ENCODE data around the gene TMEM151A.

TMEM151A gene

DNA sequence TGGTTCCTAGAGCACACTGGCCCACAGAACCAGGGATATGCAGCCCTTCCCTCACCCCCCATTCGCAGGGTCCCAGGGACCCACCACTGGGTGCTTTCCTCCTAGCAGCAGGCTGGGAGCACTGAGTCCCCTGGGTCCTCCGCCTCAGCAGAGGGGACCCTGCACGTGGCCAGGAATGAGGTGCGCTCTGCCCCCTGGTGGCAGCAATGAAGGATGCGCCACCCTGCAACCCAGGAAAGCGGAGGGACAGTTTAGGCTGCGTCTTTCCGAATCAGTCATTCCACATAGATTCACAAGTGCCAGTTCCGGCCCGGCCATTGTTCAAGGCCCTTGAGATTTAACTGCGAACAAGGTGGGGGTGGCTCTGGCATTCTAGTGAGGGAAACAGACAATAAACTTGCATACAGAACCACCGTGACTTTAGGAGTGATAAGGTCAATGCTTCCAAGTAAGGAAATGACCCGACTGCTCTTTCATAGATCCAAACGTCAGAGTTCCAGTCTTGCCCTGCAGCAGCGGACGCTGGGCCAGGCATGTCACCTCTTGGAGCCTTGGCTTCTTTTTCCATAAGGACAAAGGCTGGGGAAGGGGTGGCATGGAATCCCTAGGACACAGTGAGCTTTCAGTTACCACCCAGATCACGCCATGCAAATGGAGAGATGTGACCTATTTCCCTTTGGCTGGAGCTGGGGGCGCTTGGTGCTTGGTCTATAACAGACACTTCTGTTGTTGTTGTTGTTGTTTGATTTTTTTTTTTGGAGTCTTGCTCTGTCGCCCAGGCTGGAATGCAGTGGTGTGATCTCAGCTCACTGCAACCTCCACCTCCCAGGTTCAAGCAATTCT lies 36.8 kb downstream of the TMEM151A start:
- TF ChIP-seq, protein P1, sequence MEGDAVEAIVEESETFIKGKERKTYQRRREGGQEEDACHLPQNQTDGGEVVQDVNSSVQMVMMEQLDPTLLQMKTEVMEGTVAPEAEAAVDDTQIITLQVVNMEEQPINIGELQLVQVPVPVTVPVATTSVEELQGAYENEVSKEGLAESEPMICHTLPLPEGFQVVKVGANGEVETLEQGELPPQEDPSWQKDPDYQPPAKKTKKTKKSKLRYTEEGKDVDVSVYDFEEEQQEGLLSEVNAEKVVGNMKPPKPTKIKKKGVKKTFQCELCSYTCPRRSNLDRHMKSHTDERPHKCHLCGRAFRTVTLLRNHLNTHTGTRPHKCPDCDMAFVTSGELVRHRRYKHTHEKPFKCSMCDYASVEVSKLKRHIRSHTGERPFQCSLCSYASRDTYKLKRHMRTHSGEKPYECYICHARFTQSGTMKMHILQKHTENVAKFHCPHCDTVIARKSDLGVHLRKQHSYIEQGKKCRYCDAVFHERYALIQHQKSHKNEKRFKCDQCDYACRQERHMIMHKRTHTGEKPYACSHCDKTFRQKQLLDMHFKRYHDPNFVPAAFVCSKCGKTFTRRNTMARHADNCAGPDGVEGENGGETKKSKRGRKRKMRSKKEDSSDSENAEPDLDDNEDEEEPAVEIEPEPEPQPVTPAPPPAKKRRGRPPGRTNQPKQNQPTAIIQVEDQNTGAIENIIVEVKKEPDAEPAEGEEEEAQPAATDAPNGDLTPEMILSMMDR (IDR thresholded peaks at IDR 0.05; ENCODE audit: insufficient read depth, low read length, missing control alignments), result peak; percentile 91
- ChIA-PET CTCF (interaction anchor here (0.9 to 8.8 kb wide), 7 partner anchors 11 to 44 kb away, joined by 3 to 231 read pairs (median 5); partner anchors contain the start of genes B4GAT1, CD248 and YIF1A), POLR2A (interaction anchor here (0.8 to 1.6 kb wide), 3 partner anchors 11 to 17 kb away, joined by 3 to 8 read pairs (median 3); partner anchors contain the start of gene CD248)
- no peak overlapping the region for H3K4me3 ChIP-seq (ENCODE audit: low read depth, low read length)
- no peak for DNase-seq (ENCODE audit: low read depth, low spot score)

DNA sequence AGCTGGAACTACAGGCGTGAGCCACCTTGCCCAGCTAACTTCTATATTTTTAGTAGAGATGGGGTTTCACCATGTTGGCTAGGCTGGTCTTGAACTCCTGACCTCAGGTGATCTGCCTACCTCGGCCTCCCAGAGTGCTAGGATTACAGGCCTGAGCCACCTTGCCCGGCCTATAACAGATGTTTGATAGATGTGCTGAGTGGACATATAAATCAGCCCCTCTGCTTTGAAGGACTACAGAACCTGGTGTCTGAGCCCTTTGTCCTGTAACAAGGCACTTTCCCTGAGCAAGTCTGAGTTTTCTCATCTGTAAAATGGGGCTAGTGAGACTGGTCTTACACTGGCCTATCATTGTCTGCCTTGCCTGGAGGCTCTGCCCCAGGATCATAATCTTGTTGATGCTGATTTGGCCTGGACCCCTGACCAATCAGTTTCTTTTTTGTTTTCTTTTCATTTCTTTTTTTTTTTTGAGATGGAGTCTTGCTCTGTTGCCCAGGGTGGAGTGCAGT lies 37.5 kb downstream of the TMEM151A start:
- ChIA-PET CTCF (interaction anchor here (0.9 to 8.8 kb wide), 7 partner anchors 12 to 44 kb away, joined by 3 to 231 read pairs (median 5); partner anchors contain the start of genes B4GAT1, CD248 and YIF1A), POLR2A (interaction anchor here (0.8 to 1.6 kb wide), 3 partner anchors 12 to 18 kb away, joined by 3 to 8 read pairs (median 3); partner anchors contain the start of gene CD248)
- DNase-seq (ENCODE audit: low read depth, low spot score), result no peak

DNA sequence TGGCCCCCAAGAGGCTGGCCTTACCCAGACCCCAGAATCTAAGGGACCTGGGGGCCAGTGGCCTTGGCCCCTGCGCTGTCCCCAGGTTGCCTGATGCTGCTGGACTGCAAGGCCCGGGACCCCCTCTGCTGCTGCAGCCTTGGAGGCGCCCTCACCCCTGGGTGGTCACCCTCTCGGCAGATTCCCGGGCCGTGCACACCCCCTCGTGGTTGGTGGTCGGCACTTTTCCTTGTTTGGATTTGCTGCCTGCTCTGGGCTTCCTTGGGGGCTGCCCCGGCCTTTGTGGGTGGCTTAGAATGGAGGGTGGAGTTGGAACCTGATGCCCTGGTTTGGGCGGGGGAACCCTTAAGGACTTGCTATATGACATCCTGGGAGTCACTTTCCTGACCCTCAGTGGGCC lies 39.2 kb downstream of the TMEM151A start:
- no peak overlapping the region for H3K4me3 ChIP-seq (ENCODE audit: low read depth, low read length)
- CTCF ChIA-PET, result interaction anchor here (2.7 to 8.8 kb wide), 2 partner anchors 13 to 19 kb away, joined by 12 to 231 read pairs; partner anchors contain the start of gene CD248
- no peak for DNase-seq (ENCODE audit: low read depth, low spot score)
- TF ChIP-seq, protein P1 (IDR thresholded peaks at IDR 0.05; ENCODE audit: insufficient read depth, low read length, missing control alignments), result no peak
- POLR2A ChIA-PET, result no interaction called here

More for the DNA sequence above, 37.5 kb downstream of the TMEM151A start:
- TF ChIP-seq, protein P1 (IDR thresholded peaks at IDR 0.05; ENCODE audit: insufficient read depth, low read length, missing control alignments), result no peak
- no peak overlapping the region for H3K4me3 ChIP-seq (ENCODE audit: low read depth, low read length)

DNA sequence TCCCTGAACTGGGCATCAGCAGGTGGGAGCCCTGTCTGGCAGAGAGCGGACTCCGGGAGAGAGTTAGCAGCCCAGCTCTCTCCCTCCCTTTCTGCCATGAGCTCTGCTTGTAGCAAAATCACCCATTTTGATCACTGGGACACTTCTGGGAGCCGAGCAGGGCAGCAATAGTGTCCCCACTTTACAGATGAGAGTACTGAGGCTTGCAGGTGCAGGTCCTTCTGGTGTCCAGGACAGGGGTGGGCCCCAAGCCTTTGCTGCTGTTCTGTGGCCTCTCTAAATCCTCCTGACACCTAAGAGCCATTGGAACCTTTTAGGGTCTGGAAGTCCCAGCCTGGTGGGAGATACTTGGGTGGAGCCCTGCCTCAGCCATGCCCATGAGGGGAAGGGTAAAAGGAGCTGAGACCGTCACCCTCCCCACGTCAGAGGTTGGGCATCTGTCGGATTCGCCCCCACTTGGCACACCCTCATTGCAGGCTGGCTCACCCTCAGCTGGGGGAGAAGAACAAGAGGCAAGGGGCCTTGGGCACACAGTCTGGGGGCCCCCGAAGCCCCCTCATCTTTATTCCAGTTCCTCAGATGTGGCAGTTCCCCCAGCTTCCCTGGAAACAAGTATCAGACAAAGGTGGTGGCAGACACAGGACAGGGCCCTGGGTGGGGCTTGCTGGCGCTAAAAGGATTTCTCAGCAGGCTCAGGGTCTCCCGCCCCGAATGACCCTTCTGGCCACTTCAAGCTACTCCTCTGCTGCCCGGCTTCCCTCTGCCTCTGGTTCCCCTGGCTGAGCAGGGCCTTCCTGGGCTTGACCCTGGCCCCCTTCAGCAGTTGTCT lies 40.1 kb downstream of the TMEM151A start:
- TF ChIP-seq, protein P1 (IDR thresholded peaks at IDR 0.05; ENCODE audit: insufficient read depth, low read length, missing control alignments), result no peak
- ChIA-PET POLR2A (interaction anchor here (1.4 kb wide), 1 partner anchor 19 kb away, joined by 5 read pairs; no protein-coding TSS in a partner anchor), CTCF (interaction anchor here (1.1 to 8.8 kb wide), 3 partner anchors 14 to 49 kb away, joined by 6 to 231 read pairs (median 12); partner anchors contain the start of gene CD248)
- no peak for DNase-seq (ENCODE audit: low read depth, low spot score)
- H3K4me3 ChIP-seq (ENCODE audit: low read depth, low read length), result no peak overlapping the region

DNA sequence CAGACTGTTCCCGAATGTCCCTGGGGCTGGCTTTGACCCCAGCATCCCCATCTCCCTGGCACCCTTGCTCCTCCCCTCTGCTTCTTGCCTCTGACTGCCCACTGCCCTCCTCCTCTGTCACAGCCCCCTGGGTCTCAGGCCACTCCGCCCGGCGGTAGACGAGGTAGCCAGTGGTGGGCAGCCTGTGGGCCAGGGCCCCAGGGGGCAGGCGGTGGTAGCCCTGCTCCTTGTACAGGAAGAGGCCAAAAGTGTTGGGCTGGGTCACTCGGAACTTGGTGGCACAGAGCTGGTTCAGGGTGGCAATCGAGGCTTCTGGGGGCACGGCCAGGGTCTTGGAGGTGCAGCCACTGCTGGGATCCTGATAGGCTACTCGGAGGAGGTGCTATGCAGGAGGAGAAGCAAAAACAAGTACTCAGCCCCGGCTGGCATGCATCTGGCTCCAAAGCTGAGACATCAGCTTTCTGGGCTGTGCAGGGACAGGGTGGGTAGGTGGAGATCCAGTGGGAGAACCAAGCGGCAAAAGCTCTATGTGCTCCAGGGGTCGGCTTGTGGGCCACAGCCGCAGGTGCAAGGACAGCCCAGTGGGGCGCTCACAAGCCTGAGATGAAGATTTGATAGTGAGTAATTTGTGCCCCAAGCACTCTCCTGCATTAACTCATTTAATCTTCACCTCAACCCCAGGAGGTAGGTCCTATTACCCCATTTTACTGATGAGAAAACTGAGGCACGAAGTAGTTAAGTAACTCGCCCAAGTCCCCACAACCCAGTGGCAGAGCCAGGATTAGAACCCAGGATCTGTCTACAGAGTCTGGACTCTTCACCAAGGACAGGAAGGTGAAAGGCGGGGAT lies 40.9 kb downstream of the TMEM151A start:
- ChIA-PET CTCF (interaction anchor here (1.1 to 8.8 kb wide), 3 partner anchors 15 to 50 kb away, joined by 6 to 231 read pairs (median 12); partner anchors contain the start of gene CD248), POLR2A (interaction anchor here (1.4 kb wide), 1 partner anchor 20 kb away, joined by 5 read pairs; no protein-coding TSS in a partner anchor)

More for the DNA sequence above, 40.9 kb downstream of the TMEM151A start:
- H3K4me3 ChIP-seq (ENCODE audit: low read depth, low read length), result no peak overlapping the region
- no peak for DNase-seq (ENCODE audit: low read depth, low spot score)
- TF ChIP-seq, protein P1 (IDR thresholded peaks at IDR 0.05; ENCODE audit: insufficient read depth, low read length, missing control alignments), result no peak
